Activated CD4-positive, alpha-beta T cell treated with anti-CD3 and anti-CD28 coated beads, Interleukin-2, amount 50 U/mL, for 16 hours (primary cell): Measurements from ENCODE around the gene ZNF658.
"Not testable (repeated sequence)": the region's sequence is repeated elsewhere in the genome, so short reads cannot be mapped to it uniquely, and the experiment has no call there.

ENCODE experiments used
- DNase-seq: peaks from one replicate; pipeline ENCODE4 v3.0.0-alpha.2; 2020

Gene ZNF658

GRCh38 chr9:66900490-66901131, at the start of gene ZNF658:
ZNF658 (plus strand) TSS chr9:66900725; CDS start chr9:66903562, 2,837 bp downstream.
- DNase-seq: peak; percentile 75

- not testable (repeated sequence) for DNase-seq
These were observed 38.8 kb upstream of the ZNF658 start for GRCh38 chr9:66861732-66862131.

GRCh38 chr9:66868660-66869059, 31.9 kb upstream of the ZNF658 start:
- DNase-seq: not testable (repeated sequence)

GRCh38 chr9:66880605-66881004, 19.9 kb upstream of the ZNF658 start:
- DNase-seq: not testable (repeated sequence)

GRCh38 chr9:66881847-66882246, 18.7 kb upstream of the ZNF658 start:
- not testable (repeated sequence) for DNase-seq

- not testable (repeated sequence) for DNase-seq
These were observed 10.2 kb upstream of the ZNF658 start for GRCh38 chr9:66890334-66890733.

GRCh38 chr9:66901141-66901540, 616 bp downstream of the ZNF658 start:
- not testable (repeated sequence) for DNase-seq

GRCh38 chr9:66909560-66909959, 9.0 kb downstream of the ZNF658 start:
- not testable (repeated sequence) for DNase-seq

- DNase-seq: not testable (repeated sequence)
These were observed 19.5 kb downstream of the ZNF658 start for GRCh38 chr9:66920072-66920471.

- DNase-seq: not testable (repeated sequence)
These were observed 35.8 kb downstream of the ZNF658 start for GRCh38 chr9:66936194-66936870.

- DNase-seq: not testable (repeated sequence)
These were observed 37.1 kb downstream of the ZNF658 start for GRCh38 chr9:66937662-66938061.

GRCh38 chr9:66938322-66938721, 37.8 kb downstream of the ZNF658 start:
- DNase-seq: not testable (repeated sequence)

GRCh38 chr9:66939878-66940830, 39.6 kb downstream of the ZNF658 start:
- not testable (repeated sequence) for DNase-seq

GRCh38 chr9:66942400-66943155, 42.1 kb downstream of the ZNF658 start:
- not testable (repeated sequence) for DNase-seq

- DNase-seq: not testable (repeated sequence)
These were observed 52.1 kb downstream of the ZNF658 start for GRCh38 chr9:66952576-66952975.
